GM18873 (cell line): ENCODE measurements around the gene SHKBP1.
"Not testable (repeated sequence)": the region's sequence is repeated elsewhere in the genome, so short reads cannot be mapped to it uniquely, and the experiment has no call there.

Experiments
- ATAC-seq: cut with Tn5 transposase; IDR thresholded peaks from one replicate; pipeline ENCODE4 v1.9.1; 2021; ENCODE audit warnings: mild to moderate bottlenecking, moderate library complexity, moderate number of reproducible peaks; ENCODE audit not compliant: unreplicated experiment, low FRiP score

Gene SHKBP1

GRCh38 chr19:40576585-40577451 lies at the start of gene SHKBP1:
Gene SHKBP1 (plus strand): TSS chr19:40576873. CDS start chr19:40576900, 27 bp downstream.
- ATAC-seq = peak; percentile 89

- ATAC-seq = no peak
Measured at GRCh38 chr19:40528078-40528477, 48.6 kb upstream of the SHKBP1 start.

- ATAC-seq = no peak
Measured at GRCh38 chr19:40528533-40529092, 48.1 kb upstream of the SHKBP1 start.

- no peak for ATAC-seq
Measured at GRCh38 chr19:40529093-40529954, 47.3 kb upstream of the SHKBP1 start.

- no peak for ATAC-seq
Measured at GRCh38 chr19:40530091-40530901, 46.4 kb upstream of the SHKBP1 start.

GRCh38 chr19:40533508-40533907 lies 43.2 kb upstream of the SHKBP1 start:
- ATAC-seq = no peak

GRCh38 chr19:40534148-40534547 lies 42.5 kb upstream of the SHKBP1 start:
- no peak for ATAC-seq

- ATAC-seq = no peak
Measured at GRCh38 chr19:40539070-40539469, 37.6 kb upstream of the SHKBP1 start.

- no peak for ATAC-seq
Measured at GRCh38 chr19:40542202-40542859, 34.3 kb upstream of the SHKBP1 start.

GRCh38 chr19:40543029-40543597 lies 33.6 kb upstream of the SHKBP1 start:
- no peak for ATAC-seq

GRCh38 chr19:40546153-40546841 lies 30.4 kb upstream of the SHKBP1 start:
- not testable (repeated sequence) for ATAC-seq

GRCh38 chr19:40547190-40547589 lies 29.5 kb upstream of the SHKBP1 start:
- not testable (repeated sequence) for ATAC-seq

- no peak for ATAC-seq
Measured at GRCh38 chr19:40547836-40548235, 28.8 kb upstream of the SHKBP1 start.

GRCh38 chr19:40549007-40549708 lies 27.5 kb upstream of the SHKBP1 start:
- no peak for ATAC-seq

GRCh38 chr19:40550951-40551350 lies 25.7 kb upstream of the SHKBP1 start:
- ATAC-seq = no peak

GRCh38 chr19:40552848-40553247 lies 23.8 kb upstream of the SHKBP1 start:
- ATAC-seq = no peak

GRCh38 chr19:40553885-40554857 lies 22.5 kb upstream of the SHKBP1 start:
- no peak for ATAC-seq
